Activated B cell treated with CpG ODN at 0.5 μM for 24 hours (primary cell): ENCODE results near the gene IFNA1. TPM values are rescaled to one million over a fixed set of nuclear protein-coding genes. Genes with fewer than 3 reads are reported as not detected.
"Not testable (repeated sequence)": the region's sequence is repeated elsewhere in the genome, so short reads cannot be mapped to it uniquely, and the experiment has no call there.

Experiments used
- ATAC-seq: fragments of 200-7000 bp; cut with Tn5 transposase; one replicate; pipeline ENCODE4 v1.10.0; 2021; ENCODE audit warnings: low read depth, mild to moderate bottlenecking, moderate library complexity
- CTCF ChIA-PET: fragments of 350-600 bp; sonication (Branson Sonifier 250); formaldehyde crosslinking; loops from one replicate; lab custom pipeline; 2021; ENCODE audit warnings: antibody characterized with exemption; lab: Charles Lee
- POLR2A ChIA-PET: fragments of 350-600 bp; sonication (Branson Sonifier 250); formaldehyde crosslinking; loops from one replicate; lab custom pipeline; 2021; ENCODE audit warnings: antibody characterized with exemption; lab: Charles Lee
- DNase-seq: peaks from one replicate; pipeline ENCODE4 v3.0.0; 2022
- H3K27ac Mint-ChIP-seq: one replicate; pipeline ENCODE4 v1.8.0; 2020; ENCODE audit warnings: mixed read lengths
- H3K27me3 Mint-ChIP-seq: one replicate; pipeline ENCODE4 v1.8.0; 2021; ENCODE audit warnings: mixed read lengths
- H3K36me3 Mint-ChIP-seq: one replicate; pipeline ENCODE4 v1.8.0; 2021; ENCODE audit warnings: low read depth, mixed read lengths
- H3K4me1 Mint-ChIP-seq: one replicate; pipeline ENCODE4 v1.8.0; 2021; ENCODE audit warnings: mixed read lengths
- H3K4me3 Mint-ChIP-seq: one replicate; pipeline ENCODE4 v1.8.0; 2020; ENCODE audit warnings: mild to moderate bottlenecking, mixed read lengths
- H3K9me3 Mint-ChIP-seq: one replicate; pipeline ENCODE4 v1.8.0; 2020; ENCODE audit warnings: mixed read lengths
- intact Hi-C: fragments of 100-400 bp; cut with micrococcal nuclease; formaldehyde crosslinking; loops from one replicate; pipeline ENCODE4 v1.15.1; 2024
- total RNA-seq: library from RNA; stranded (reverse); gene quantifications from 2 replicates; pipeline ENCODE4 v1.2.3, GENCODE V29; 2022
- TF ChIP-seq, protein P1 (sequence below): fragments of 200-600 bp; IDR thresholded peaks from one replicate; pipeline ENCODE4 v1.8.0; 2022; ENCODE audit warnings: antibody characterized with exemption, mild to moderate bottlenecking

The IFNA1 gene
- total RNA-seq, 1 donor from 2014 or later, result not detected

GRCh38 chr9:21432672-21433425 lies 7.4 kb upstream of the IFNA1 start:
- H3K4me3 Mint-ChIP-seq, result no peak overlapping the region
- DNase-seq (no peak), ATAC-seq (no peak)
- H3K36me3 Mint-ChIP-seq, result no peaks in the 10 kb centered on the region
- no peaks in the 10 kb centered on the region for H3K9me3 Mint-ChIP-seq
- peaks cover 50% of the 10 kb centered on the region for H3K27me3 Mint-ChIP-seq
- CTCF ChIA-PET, result interaction anchor here (0.9 to 1.7 kb wide), 5 partner anchors 11 to 106 kb away, joined by 3 to 7 read pairs (median 3); no protein-coding TSS in a partner anchor
- POLR2A ChIA-PET, result interaction anchor here (1.2 kb wide), 1 partner anchor 11 kb away, joined by 5 read pairs; no protein-coding TSS in a partner anchor
- TF ChIP-seq, protein P1, sequence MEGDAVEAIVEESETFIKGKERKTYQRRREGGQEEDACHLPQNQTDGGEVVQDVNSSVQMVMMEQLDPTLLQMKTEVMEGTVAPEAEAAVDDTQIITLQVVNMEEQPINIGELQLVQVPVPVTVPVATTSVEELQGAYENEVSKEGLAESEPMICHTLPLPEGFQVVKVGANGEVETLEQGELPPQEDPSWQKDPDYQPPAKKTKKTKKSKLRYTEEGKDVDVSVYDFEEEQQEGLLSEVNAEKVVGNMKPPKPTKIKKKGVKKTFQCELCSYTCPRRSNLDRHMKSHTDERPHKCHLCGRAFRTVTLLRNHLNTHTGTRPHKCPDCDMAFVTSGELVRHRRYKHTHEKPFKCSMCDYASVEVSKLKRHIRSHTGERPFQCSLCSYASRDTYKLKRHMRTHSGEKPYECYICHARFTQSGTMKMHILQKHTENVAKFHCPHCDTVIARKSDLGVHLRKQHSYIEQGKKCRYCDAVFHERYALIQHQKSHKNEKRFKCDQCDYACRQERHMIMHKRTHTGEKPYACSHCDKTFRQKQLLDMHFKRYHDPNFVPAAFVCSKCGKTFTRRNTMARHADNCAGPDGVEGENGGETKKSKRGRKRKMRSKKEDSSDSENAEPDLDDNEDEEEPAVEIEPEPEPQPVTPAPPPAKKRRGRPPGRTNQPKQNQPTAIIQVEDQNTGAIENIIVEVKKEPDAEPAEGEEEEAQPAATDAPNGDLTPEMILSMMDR, result no peak
- H3K4me1 Mint-ChIP-seq, result peaks cover 19% of the 10 kb centered on the region
- intact Hi-C loops, result loop anchor here (1.0 kb wide), 2 partner anchors 11 to 52 kb away; no protein-coding TSS in a partner anchor
- H3K27ac Mint-ChIP-seq, result no peak overlapping the region

DNA sequence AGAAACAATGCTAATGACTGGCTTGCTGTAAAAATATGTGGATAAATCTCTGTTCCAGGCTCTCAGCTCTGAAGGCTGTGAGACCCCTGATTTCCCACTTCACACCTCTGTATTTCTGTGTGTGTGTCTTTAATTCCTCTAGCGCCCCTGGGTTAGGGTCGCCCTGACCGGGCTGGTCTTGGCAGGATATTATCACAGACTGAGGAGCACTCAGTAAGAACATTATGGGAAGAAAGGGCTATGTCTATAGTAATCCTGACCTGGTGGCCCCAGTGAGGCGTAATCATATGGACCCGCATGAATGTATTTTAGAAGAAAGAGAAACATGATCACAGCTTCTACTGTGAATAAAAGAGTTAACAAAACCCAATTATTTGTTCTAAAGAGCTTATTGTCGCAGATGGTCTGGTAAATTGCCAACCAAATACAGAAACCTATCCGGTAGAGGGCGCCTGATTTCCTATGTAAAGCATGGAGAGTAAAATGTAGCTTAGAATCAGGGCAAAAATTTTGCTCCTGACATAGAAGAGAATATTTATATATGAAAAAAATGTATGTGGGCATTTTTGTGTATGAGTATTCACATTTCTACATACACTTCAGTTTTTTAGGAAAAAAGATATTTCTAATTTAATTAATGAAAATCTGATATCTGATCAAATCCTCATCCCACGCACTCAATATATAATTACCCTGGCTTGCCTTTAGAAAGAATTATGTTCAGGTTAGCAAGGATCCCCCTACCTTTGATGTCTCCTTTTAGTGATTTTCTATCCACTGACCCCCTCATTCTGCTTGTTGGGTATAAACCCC lies 5.8 kb upstream of the IFNA1 start:
- intact Hi-C loops, result no loop called here
- H3K27ac Mint-ChIP-seq, result no peak overlapping the region

DNA sequence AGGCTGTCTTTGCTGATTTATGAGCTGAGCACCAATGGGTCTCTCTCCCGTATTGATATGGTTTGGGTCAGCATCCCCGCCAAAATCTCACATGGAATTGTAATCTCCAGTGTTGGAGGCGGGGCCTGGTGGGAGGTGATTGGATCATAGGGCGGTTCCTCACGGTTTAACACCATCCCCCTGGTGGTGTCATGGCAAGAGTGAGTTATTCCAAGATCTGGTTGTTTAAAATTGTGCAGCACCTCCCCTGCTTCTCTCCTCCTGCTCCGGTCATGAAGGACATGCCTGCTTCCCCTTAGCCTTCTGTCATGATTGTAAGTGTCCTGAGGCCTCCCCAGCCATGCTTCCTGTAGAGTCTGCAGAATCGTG lies 5.2 kb upstream of the IFNA1 start:
- H3K4me1 Mint-ChIP-seq, H3K9me3 Mint-ChIP-seq, DNase-seq, H3K36me3 Mint-ChIP-seq, POLR2A ChIA-PET, intact Hi-C loops, H3K4me3 Mint-ChIP-seq, ATAC-seq, H3K27ac Mint-ChIP-seq: not testable (repeated sequence)
- CTCF ChIA-PET, result interaction anchor here (0.6 to 1.9 kb wide), 18 partner anchors 9 to 114 kb away, joined by 3 to 12 read pairs (median 3); no protein-coding TSS in a partner anchor
- peaks cover 38% of the 10 kb centered on the region for H3K27me3 Mint-ChIP-seq

More for the DNA sequence above, 5.8 kb upstream of the IFNA1 start:
- Mint-ChIP-seq H3K4me3 (no peak overlapping the region), H3K36me3 (no peaks in the 10 kb centered on the region), H3K27me3 (peaks cover 44% of the 10 kb centered on the region), H3K9me3 (no peaks in the 10 kb centered on the region), H3K4me1 (peaks cover 10% of the 10 kb centered on the region)
- ChIA-PET CTCF (interaction anchor here (0.6 to 1.9 kb wide), 23 partner anchors 9 to 113 kb away, joined by 3 to 12 read pairs (median 4); no protein-coding TSS in a partner anchor), POLR2A (no interaction called here)
- TF ChIP-seq, protein P1, result peak; percentile 29
- ATAC-seq, result no peak
- no peak for DNase-seq

GRCh38 chr9:21443849-21444625 lies 3.8 kb downstream of the IFNA1 start:
- DNase-seq, result no peak
- no peaks in the 10 kb centered on the region for H3K9me3 Mint-ChIP-seq
- peak overlapping the region; percentile 30 for H3K27ac Mint-ChIP-seq
- ChIA-PET POLR2A (interaction anchor here (1.0 to 1.7 kb wide), 3 partner anchors 12 to 109 kb away, joined by 5 to 14 read pairs (median 9); partner anchors contain the start of gene KLHL9), CTCF (interaction anchor here (1.3 to 1.9 kb wide), 4 partner anchors 9 to 48 kb away, joined by 3 to 6 read pairs (median 4); no protein-coding TSS in a partner anchor)
- H3K4me3 Mint-ChIP-seq, result no peak overlapping the region
- no peaks in the 10 kb centered on the region for H3K36me3 Mint-ChIP-seq
- peaks cover 23% of the 10 kb centered on the region for H3K27me3 Mint-ChIP-seq
- peak; percentile 95 for ATAC-seq
- TF ChIP-seq, protein P1, result no peak
- peaks cover 12% of the 10 kb centered on the region for H3K4me1 Mint-ChIP-seq
- intact Hi-C loops, result loop anchor here (1.0 to 5.0 kb wide), 6 partner anchors 12 to 796 kb away; partner anchors contain the start of gene KLHL9

DNA sequence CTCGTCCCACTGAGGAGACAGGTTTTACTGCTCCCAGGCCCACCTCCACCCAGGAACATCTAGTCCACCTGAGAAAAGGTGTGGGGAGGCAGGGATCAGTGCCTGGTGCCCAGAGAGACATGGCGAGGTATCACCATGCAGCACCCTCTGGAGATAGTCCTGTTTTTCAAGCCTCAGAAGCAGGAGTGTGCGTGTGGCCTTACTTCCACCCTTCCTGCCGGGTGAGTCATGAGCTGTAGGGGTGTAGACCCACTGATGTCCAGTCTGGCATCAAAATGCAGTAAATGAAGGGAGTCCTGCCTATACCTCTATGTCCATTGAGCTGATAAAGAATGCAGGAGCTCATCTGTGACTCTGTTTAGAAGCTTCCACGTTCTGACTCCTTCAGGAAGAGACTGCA lies 9.1 kb downstream of the IFNA1 start:
- H3K9me3 Mint-ChIP-seq, DNase-seq, H3K27ac Mint-ChIP-seq, H3K4me1 Mint-ChIP-seq, ATAC-seq, H3K36me3 Mint-ChIP-seq, H3K4me3 Mint-ChIP-seq, POLR2A ChIA-PET, CTCF ChIA-PET, intact Hi-C loops: not testable (repeated sequence)
- H3K27me3 Mint-ChIP-seq, result peaks cover 38% of the 10 kb centered on the region
